ENCODE measurements around the gene TFAP2C.
A peak's percentile ranks its signal among the peaks of the same experiment; 100 is the strongest.

TFAP2C gene

DNA sequence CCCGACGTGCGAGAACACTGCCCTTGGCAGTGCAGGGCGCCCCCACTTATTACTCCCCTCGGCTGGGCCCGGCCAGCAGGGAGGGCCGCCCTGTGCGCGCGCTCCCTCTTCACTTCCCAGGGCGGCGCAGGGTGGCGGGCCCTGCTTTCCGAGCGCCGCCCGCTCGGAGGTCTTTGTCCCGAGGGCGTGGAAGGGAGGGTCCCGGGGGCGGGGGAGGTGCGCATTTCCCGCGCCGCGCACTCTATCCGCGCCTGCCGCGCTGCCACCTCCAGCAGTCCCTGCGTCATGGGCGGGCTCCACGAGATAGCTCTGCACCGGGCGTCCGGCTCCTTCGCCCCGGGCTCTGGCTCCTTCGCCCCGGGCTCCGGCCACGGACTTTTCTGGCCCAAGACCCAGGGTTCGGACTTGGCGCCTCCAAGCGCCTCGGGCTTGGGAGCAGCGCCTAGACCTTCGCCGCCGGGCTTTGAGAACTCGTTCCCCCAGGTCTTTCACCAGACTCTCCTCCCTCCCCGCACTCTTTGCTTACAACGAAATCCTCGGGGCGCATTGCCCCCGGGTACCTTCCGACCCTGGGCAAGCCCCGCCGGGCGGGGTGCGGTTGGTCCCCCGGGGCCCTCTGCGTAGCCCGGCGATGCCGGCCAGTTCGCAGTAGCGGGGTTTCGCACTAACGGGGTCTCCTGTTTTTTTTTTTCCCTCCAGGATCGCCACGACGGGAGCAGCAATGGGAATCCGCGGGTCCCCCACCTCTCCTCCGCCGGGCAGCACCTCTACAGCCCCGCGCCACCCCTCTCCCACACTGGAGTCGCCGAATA is 1.6 kb downstream of the TFAP2C start:
- H3K4me3 ChIP-seq (ENCODE audit: low read depth, low read length) = peak overlapping the region; percentile 63
- TF ChIP-seq, protein P1, sequence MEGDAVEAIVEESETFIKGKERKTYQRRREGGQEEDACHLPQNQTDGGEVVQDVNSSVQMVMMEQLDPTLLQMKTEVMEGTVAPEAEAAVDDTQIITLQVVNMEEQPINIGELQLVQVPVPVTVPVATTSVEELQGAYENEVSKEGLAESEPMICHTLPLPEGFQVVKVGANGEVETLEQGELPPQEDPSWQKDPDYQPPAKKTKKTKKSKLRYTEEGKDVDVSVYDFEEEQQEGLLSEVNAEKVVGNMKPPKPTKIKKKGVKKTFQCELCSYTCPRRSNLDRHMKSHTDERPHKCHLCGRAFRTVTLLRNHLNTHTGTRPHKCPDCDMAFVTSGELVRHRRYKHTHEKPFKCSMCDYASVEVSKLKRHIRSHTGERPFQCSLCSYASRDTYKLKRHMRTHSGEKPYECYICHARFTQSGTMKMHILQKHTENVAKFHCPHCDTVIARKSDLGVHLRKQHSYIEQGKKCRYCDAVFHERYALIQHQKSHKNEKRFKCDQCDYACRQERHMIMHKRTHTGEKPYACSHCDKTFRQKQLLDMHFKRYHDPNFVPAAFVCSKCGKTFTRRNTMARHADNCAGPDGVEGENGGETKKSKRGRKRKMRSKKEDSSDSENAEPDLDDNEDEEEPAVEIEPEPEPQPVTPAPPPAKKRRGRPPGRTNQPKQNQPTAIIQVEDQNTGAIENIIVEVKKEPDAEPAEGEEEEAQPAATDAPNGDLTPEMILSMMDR (conservative IDR thresholded peaks at IDR 0.05; ENCODE audit: low read depth, low read length) = no peak
- DNase-seq (ENCODE audit: low read depth) = peak; percentile 20

DNA sequence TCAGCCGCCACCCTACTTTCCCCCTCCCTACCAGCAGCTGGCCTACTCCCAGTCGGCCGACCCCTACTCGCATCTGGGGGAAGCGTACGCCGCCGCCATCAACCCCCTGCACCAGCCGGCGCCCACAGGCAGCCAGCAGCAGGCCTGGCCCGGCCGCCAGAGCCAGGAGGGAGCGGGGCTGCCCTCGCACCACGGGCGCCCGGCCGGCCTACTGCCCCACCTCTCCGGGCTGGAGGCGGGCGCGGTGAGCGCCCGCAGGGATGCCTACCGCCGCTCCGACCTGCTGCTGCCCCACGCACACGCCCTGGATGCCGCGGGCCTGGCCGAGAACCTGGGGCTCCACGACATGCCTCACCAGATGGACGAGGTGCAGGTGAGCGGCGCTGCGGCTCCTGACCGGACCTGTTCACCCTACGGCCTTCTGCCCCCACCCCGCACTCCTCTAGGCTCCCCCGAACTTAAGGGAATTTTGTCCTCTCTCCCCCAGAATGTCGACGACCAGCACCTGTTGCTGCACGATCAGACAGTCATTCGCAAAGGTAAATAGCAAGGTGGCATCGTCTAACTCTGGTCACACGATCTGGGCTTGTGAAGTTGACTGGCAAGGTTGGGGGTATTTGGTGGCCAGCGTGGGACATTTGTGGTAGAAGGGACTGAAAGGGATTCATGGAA is 2.3 kb downstream of the TFAP2C start:
- TF ChIP-seq, protein P1 (conservative IDR thresholded peaks at IDR 0.05; ENCODE audit: low read depth, low read length) = no peak
- peak overlapping the region; percentile 63 for H3K4me3 ChIP-seq (ENCODE audit: low read depth, low read length)
- DNase-seq (ENCODE audit: low read depth) = no peak

DNA sequence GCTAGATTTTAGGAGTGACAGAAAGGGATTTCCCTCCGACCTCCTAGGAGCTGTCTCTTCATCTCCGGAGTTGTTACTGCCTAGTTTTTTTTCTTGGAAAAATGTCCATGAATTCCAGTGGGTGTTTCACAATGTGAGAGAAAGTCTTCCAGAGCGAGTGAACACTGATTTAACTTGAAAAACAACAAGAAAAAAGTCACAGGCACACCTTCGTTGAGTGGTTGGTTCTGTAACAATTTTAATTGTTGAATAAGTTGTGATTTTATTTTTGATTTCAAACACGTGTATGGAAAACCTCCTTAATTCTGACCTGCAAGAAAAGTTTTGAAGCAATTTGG is 2.9 kb downstream of the TFAP2C start:
- DNase-seq (ENCODE audit: low read depth) = no peak
- TF ChIP-seq, protein P1 (conservative IDR thresholded peaks at IDR 0.05; ENCODE audit: low read depth, low read length) = no peak
- H3K4me3 ChIP-seq (ENCODE audit: low read depth, low read length) = no peak overlapping the region

DNA sequence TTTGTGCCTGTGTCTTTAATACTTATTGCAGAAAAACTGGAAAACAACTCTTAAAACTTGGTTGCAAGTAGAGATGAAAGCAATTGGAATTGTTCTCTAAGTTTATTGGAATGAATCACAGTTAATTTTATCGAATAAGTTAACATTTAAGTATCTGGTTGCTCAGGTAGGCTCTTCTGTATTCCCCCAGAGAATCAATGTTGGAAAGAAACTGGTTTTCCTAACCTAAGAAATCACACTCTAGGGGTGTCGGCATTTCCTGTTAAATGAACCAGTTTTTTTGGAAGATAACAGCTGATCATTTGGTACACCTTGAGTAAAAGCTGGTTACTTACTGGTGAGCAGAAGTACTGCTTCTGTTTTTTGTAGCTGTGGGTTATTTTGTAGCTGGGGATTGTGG is 5.2 kb downstream of the TFAP2C start:
- H3K4me3 ChIP-seq (ENCODE audit: low read depth, low read length) = no peak overlapping the region
- TF ChIP-seq, protein P1 (conservative IDR thresholded peaks at IDR 0.05; ENCODE audit: low read depth, low read length) = no peak
- DNase-seq (ENCODE audit: low read depth) = peak; percentile 25

DNA sequence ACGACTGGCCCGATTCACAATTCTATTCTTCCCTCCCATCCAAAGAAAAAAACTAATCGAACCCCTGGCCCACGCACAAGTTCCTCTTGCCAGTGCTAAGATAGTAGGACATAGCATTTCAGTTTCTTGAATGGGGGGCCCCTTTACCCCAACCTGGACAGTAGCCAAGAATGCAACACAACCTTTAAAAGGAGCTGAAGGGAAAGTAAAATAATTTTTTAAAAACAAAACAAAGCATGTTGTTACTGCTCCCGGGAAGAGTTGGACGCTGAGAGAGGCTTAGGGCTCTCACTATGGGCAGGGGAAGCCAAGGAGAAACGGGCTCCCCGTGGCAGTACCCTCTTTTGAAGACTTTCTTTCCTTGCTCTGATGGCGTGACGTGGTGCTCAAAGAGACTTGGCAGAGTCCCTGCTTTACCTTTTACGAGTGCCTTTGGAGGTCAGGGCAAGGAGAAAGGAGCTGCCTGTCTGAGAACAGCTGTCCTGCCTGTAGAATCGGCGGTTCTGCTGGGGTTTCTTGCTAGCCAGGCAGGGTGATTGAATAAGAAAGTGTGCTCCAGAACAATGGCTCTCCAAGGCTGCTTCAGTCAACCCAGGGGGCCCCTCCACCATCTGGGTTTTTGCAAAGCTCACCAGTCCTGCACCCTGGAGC is 5.8 kb downstream of the TFAP2C start:
- DNase-seq (ENCODE audit: low read depth) = no peak
- TF ChIP-seq, protein P1 (conservative IDR thresholded peaks at IDR 0.05; ENCODE audit: low read depth, low read length) = no peak
- H3K4me3 ChIP-seq (ENCODE audit: low read depth, low read length) = no peak overlapping the region

DNA sequence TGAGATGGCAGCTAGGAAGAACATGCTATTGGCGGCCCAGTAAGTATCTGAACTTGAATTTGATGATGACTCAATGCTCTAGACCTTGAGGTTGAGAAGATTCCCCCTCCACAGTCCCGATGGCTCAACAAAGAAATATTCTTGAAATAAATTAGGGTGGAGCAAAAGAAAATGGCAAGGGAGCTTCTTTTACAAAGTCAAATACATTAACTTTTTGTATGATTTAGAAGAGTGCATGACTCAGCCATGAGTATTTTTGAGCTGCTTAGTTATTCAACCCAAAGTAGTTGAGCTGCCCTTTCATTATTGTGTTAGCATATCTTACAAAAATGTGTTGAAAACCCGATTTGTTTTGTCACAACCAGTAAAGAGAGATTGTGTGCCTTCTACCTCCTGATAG is 7.6 kb downstream of the TFAP2C start:
- TF ChIP-seq, protein P1 (conservative IDR thresholded peaks at IDR 0.05; ENCODE audit: low read depth, low read length) = no peak
- DNase-seq (ENCODE audit: low read depth) = peak; percentile 43
- no peak overlapping the region for H3K4me3 ChIP-seq (ENCODE audit: low read depth, low read length)

Data from choroid plexus epithelial cell (primary cell).